PFSK-1 (cell line): ENCODE data around the gene SLFN5.

Experiments
- FOXP2 ChIP-seq: optimal IDR thresholded peaks from 2 replicates; pipeline ENCODE3; 2011; ENCODE audit warnings: borderline replicate concordance, control low read depth, inconsistent platforms; ENCODE audit not compliant: insufficient read depth; ENCODE audit errors: extremely low read length, extremely low read depth
- POLR2AphosphoS5 ChIP-seq: IDR thresholded peaks from 2 replicates; pipeline ENCODE4 v1.6.1; 2012; ENCODE audit warnings: low read depth, mild to moderate bottlenecking, control low read depth, low read length, moderate library complexity
- REST ChIP-seq, 2 experiments: IDR thresholded peaks; 2 replicates each; pipeline versions ENCODE4 v1.6.1 to v1.8.0; 2011 to 2012; ENCODE audit warnings: low read depth in 2 of 2, low read length in 2 of 2, control low read depth in 1 of 2, inconsistent platforms in 1 of 2, mild to moderate bottlenecking in 1 of 2, moderate library complexity in 1 of 2; ENCODE audit not compliant: insufficient read depth in 1 of 2
- SIN3A ChIP-seq: IDR thresholded peaks from 2 replicates; pipeline ENCODE4 v1.6.1; 2012; ENCODE audit warnings: mild to moderate bottlenecking, low read length, moderate library complexity, borderline replicate concordance; ENCODE audit not compliant: insufficient read depth
- TAF1 ChIP-seq: IDR thresholded peaks from 2 replicates; pipeline ENCODE4 v1.6.1; 2012; ENCODE audit warnings: low read length, control low read depth, borderline replicate concordance; ENCODE audit not compliant: insufficient read depth

Gene SLFN5

DNA sequence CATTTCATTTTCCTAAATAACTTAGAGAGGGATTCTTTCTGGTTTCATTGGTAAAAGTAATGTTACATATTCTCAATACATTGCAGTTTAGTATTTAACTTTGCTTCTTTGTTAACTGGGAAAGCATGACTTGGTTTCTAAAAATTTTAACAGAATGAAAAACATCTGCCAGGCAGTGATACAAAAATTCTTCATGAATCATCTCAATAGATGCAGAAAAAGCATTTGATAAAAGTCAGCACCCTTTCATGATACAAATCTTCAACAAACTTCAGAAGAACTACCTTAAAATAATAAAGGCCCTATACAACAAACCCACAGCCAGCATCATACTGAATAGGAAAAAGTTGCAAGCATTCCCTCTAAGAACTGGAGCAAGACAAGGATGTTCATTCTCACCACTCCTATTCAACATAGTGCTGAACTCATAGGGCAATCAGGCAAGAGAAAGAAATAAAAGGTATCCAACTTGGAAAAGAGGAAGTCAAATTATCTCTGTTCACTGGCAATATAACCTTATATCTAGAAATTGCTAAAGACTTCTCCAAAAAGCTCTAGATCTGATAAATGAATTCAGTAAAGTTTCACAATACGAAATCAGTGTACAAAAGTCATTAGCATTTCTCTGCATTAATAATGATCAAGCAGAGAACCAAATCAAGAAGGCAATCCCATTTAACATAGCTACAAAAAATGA lies 50.4 kb downstream of the SLFN5 start:
- no peak for TF ChIP-seq POLR2AphosphoS5
- no peak for TF ChIP-seq SIN3A
- no peak for TF ChIP-seq FOXP2
- no peak for TF ChIP-seq TAF1
- no peak for TF ChIP-seq REST (IDR thresholded peaks at IDR 0.05; ENCODE audit: insufficient read depth in 1 of 2, low read depth in 2 of 2, low read length in 2 of 2)

DNA sequence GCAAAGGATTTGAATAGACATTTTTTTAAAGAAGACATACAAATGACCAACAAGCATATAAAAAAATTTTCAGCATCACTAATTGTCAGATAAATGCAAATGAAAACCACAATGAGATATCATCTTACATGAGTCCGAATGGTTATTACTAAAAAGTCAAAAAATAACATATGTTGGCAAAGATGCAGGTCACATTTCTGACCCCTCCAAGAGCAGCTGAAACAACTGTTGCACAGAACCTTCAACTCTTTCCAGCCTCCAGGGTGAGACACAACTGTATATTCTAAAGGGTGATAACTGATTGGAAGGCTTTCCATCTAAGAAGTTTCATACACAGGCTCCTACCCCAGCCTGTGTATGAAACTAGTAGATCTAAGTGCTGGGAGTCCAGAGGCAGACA lies 51.9 kb downstream of the SLFN5 start:
- TF ChIP-seq REST (IDR thresholded peaks at IDR 0.05; ENCODE audit: insufficient read depth in 1 of 2, low read depth in 2 of 2, low read length in 2 of 2) (no peak), FOXP2 (no peak), TAF1 (no peak), SIN3A (no peak), POLR2AphosphoS5 (no peak)

- no peak for TF ChIP-seq SIN3A
Measured at GRCh38 chr17:35295686-35296085, 52.8 kb downstream of the SLFN5 start.

- TF ChIP-seq POLR2AphosphoS5 (no peak), TAF1 (no peak)
Measured at GRCh38 chr17:35297666-35298065, 54.8 kb downstream of the SLFN5 start.

DNA sequence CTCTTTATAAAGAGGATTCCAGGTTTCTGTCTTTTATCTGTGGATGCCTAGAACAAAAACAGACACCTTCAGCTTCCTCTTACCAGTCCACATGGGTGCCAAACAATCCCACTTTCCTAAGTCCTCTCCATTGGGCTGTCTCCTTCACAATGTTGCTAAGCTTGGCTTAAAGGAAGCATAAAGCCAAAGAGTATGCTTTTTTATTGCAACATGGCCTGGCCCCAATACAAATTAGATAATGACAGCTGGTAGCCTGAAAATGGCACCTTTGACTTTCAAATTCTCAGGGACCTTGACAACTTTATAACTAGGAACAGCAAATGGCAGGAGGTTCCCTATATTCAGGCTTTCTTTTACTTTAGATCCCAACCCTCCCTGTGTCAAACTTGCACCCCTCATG lies 55.8 kb downstream of the SLFN5 start:
- TF ChIP-seq REST (IDR thresholded peaks at IDR 0.05; ENCODE audit: insufficient read depth in 1 of 2, low read depth in 2 of 2, low read length in 2 of 2) (no peak), POLR2AphosphoS5 (no peak), FOXP2 (no peak), TAF1 (no peak), SIN3A (no peak)

DNA sequence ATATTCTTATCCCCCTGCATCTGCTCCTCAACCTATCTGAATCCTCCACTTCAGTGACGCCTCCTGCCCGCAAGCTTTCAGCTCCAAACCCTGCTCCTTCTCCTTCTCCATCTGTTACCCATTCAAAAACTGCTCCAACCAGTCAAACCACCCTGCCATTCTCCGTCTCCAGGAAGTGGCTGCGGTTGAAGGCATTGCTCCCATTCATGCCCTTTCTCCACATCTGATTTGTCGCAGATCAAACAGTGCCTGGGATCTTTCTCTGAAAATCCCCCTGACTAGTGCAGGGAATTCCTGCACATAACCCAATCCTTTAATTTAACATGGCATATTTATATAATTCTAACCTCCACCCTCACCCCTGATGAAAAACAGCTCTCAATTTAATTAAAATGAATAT lies 56.3 kb downstream of the SLFN5 start:
- TF ChIP-seq TAF1 (no peak), REST (IDR thresholded peaks at IDR 0.05; ENCODE audit: insufficient read depth in 1 of 2, low read depth in 2 of 2, low read length in 2 of 2) (no peak), SIN3A (no peak), POLR2AphosphoS5 (no peak), FOXP2 (no peak)
